Muscle layer of duodenum (tissue), 2 donors: ENCODE measurements around the gene RPS19BP1.

ENCODE experiments used
- H3K27ac ChIP-seq: one replicate; pipeline ENCODE4 v1.7.0; 2013; ENCODE audit warnings: mild to moderate bottlenecking, low read length
- H3K27me3 ChIP-seq: one replicate; pipeline ENCODE4 v1.7.0; 2013; ENCODE audit warnings: low read depth, mild to moderate bottlenecking, control low read depth, low read length
- H3K36me3 ChIP-seq, 2 donors: one replicate each; pipeline ENCODE4 v1.7.0; 2013; ENCODE audit warnings: low read length in 2 of 2, control low read depth in 1 of 2, mild to moderate bottlenecking in 1 of 2; ENCODE audit not compliant: insufficient read depth in 2 of 2, control insufficient read depth in 1 of 2
- H3K4me1 ChIP-seq, 2 donors: one replicate each; pipeline ENCODE4 v1.7.0; 2013; ENCODE audit warnings: low read length in 2 of 2, mild to moderate bottlenecking in 2 of 2, control low read depth in 1 of 2, moderate library complexity in 1 of 2; ENCODE audit not compliant: insufficient read depth in 2 of 2, control insufficient read depth in 1 of 2
- H3K4me3 ChIP-seq, 2 donors: one replicate each; pipeline ENCODE4 v1.7.0; 2013; ENCODE audit warnings: low read length in 2 of 2, low read depth in 1 of 2, mild to moderate bottlenecking in 1 of 2
- H3K9me3 ChIP-seq, 2 donors: one replicate each; pipeline ENCODE4 v1.7.0; 2013; ENCODE audit warnings: low read length in 2 of 2, control low read depth in 1 of 2, mild to moderate bottlenecking in 1 of 2; ENCODE audit not compliant: control insufficient read depth in 1 of 2
- donor health status: healthy.

The RPS19BP1 gene

DNA sequence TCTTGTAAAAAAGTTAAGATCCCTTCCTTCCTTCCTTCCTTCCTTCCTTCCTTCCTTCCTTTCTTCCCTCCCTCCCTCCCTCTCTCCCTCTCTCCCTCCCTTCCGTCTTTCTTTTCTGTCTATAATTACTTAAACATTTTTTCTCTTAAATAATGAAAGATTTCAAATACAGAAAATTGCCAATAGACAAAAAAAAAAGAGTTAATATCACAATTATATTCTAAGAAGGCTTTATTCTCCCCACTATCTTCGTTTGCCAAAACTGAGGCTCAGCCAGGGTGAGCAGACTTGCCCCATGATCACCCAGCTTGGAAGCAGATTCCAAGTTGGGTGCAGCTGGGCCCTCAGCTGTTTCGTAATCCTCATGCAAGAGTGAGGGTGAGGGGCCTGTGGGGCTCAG lies 37.7 kb upstream of the RPS19BP1 start:
- no peaks in the 10 kb centered on the region for H3K36me3 ChIP-seq
- no peak overlapping the region for H3K27ac ChIP-seq
- H3K4me1 ChIP-seq: no peaks in the 10 kb centered on the region
- H3K9me3 ChIP-seq: no peaks in the 10 kb centered on the region
- peaks cover 6% of the 10 kb centered on the region for H3K27me3 ChIP-seq
- H3K4me3 ChIP-seq: no peak overlapping the region

DNA sequence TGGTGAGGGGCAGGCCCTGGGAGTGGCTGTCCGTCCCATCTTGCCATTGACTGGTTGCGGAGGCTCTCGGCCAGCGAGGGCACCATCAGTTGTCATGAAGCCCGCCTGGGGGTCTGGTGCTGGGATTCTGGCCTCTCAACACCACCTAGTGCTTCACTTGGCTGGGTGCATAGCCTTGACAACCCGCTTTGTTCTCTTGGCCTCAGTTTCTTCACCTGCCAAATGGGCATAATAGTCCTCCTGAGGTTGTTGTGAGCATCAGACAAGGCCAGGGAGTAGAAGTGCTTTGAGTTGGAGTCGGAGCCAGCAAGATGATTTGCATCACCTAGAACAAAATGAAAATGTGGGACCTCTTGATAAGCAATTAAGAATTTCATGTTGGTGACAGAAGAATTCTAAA lies 36.5 kb upstream of the RPS19BP1 start:
- Histone ChIP-seq H3K27ac (no peak overlapping the region), H3K27me3 (peaks cover 6% of the 10 kb centered on the region), H3K4me3 (no peak overlapping the region), H3K4me1 (no peaks in the 10 kb centered on the region), H3K9me3 (no peaks in the 10 kb centered on the region), H3K36me3 (no peaks in the 10 kb centered on the region)

DNA sequence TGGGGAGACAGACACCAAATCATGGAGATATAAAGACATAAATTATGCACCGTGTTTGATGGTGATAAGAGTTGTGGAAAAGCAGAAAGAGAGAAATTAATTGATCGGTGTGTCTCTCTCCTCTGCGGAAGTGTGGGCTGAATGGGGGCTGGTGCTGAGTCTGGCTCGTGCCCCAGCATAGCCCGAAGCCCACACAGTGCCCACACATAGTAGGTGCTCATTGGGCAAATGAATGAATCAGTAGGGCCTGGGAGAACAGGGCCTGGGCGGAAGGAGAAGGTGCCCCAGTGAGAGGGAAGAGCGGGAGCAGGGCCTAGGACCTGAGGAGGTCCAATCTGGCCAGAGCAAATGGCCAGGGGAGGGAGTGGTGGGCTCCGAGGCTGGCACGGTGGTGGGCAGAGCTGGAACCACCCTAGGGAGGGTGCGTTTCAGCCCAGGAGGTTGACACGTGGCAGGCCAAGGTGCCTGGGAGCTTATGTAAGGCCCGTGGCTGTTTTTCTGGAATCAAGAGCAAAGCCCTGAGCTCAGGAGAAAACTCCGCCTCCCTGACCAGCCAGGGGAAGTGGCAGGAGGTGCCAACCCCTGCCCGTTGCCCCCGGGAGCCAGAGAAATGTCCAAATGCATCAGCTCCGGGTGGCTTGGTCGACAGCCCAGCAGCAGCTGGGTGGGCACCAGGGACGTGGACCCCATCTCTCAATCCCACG lies 35.9 kb upstream of the RPS19BP1 start:
- peaks cover 6% of the 10 kb centered on the region for H3K27me3 ChIP-seq
- H3K36me3 ChIP-seq: no peaks in the 10 kb centered on the region
- no peak overlapping the region for H3K4me3 ChIP-seq
- no peaks in the 10 kb centered on the region for H3K4me1 ChIP-seq
- H3K27ac ChIP-seq: no peak overlapping the region
- no peaks in the 10 kb centered on the region for H3K9me3 ChIP-seq

DNA sequence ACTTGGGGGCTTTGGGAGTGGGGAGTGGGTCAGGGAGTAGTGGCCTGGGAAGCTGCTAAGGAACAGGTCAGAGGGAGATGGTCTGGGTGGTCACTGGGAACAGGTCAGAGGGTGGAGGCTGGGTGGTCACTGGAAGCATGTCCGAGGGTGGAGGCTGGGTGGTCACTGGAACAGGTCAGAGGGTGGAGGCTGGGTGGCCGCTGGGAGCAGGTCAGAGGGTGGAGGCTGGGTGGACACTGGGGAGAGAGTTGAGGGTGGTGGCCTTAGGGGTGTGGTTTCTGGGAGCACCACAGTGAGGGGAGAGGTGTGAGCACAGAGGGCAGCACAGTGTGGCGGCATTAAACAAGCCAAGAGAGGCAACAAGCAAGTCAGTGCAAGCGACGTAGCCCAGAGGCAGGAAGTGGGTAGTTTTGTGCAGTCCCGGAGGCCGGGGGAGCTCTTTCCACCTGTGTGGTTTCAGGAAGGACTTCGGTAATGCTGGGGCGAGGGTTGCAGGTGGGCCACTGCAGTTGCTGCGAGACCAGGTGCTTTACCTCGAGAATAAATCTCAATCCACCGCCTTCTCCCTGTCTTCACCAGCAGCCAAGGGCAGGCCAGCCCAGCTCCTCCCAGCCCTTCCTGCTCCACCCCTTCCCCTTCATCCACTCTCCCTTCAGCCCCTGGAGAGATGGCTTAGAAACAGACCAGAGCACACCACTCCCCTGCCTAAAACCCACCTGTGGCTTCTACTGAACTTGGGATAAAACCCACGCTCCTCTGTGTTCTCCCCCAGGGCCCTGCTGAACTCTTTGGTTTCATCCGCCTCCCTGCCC lies 34.8 kb upstream of the RPS19BP1 start:
- no peaks in the 10 kb centered on the region for H3K9me3 ChIP-seq
- H3K4me1 ChIP-seq: no peaks in the 10 kb centered on the region
- H3K4me3 ChIP-seq: no peak overlapping the region
- H3K36me3 ChIP-seq: no peaks in the 10 kb centered on the region
- peaks cover 6% of the 10 kb centered on the region for H3K27me3 ChIP-seq
- H3K27ac ChIP-seq: no peak overlapping the region

DNA sequence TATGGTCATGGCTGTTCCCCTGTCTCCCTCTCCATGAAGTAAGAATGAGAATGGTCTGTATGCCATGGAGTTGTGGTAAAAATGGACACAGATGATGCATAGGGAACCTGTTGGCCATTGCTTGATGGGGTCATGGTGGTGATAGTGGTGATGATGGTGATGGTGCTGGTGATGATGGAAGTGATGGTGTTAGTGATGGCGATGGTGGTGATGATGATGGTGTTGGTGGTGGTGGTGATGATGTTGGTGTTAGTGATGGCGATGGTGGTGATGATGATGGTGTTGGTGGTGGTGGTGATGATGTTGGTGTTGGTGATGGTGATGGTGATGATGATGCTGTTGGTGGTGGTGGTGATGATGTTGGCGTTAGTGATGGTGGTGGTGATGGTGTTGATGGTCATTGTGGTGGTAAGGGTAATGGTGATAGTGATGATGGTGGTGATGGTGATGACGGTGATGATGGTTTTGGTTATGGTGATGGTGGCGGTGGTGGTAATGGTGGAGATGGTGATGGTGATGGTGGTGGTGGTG lies 32.9 kb upstream of the RPS19BP1 start:
- Histone ChIP-seq H3K4me3 (no peak overlapping the region), H3K9me3 (no peaks in the 10 kb centered on the region), H3K27ac (no peak overlapping the region), H3K4me1 (no peaks in the 10 kb centered on the region), H3K27me3 (peaks cover 3% of the 10 kb centered on the region), H3K36me3 (no peaks in the 10 kb centered on the region)

DNA sequence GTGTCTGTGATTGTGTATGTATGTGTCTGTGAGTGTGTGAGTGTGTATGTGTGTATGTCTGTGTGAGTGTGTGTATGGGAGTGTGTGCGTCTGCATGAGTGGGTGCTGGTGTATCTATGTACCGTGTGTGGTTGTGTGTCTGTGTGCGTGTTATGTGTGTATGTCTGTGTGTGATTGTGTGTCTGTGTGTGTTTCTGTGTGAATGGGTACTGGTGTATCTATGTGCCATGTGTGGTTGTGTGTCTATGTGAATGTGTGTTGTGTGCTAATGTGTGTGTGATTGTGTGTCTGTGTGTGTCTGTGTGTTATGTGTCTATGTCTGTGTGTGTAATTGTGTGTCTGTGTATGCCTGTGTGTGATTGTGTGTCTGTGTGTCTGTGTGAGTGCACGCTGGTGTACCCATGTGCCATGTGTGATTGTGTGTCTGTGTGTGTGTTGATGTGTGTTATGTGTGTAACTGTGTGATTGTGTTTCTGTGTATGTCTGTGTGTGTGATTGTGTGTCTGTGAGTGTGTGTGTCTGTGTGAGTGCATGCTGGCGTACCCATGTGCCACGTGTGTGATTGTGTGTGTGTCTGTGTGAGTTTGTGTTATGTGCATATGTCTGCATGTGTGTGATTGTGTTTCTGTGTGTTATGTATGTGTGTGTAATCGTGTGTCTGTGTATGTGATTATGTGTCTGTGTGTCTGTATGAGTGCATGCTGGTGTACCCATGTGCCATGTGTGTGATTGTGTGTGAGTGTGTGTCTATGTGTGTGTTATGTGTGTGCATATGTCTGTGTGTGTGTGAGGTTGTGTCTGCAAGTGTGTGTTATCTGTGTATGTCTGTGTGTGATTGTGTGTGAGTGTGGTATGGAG lies 31.3 kb upstream of the RPS19BP1 start:
- no peaks in the 10 kb centered on the region for H3K36me3 ChIP-seq
- peaks cover 15% of the 10 kb centered on the region for H3K27me3 ChIP-seq
- no peak overlapping the region for H3K4me3 ChIP-seq
- no peaks in the 10 kb centered on the region for H3K4me1 ChIP-seq
- H3K27ac ChIP-seq: no peak overlapping the region
- H3K9me3 ChIP-seq: no peaks in the 10 kb centered on the region

DNA sequence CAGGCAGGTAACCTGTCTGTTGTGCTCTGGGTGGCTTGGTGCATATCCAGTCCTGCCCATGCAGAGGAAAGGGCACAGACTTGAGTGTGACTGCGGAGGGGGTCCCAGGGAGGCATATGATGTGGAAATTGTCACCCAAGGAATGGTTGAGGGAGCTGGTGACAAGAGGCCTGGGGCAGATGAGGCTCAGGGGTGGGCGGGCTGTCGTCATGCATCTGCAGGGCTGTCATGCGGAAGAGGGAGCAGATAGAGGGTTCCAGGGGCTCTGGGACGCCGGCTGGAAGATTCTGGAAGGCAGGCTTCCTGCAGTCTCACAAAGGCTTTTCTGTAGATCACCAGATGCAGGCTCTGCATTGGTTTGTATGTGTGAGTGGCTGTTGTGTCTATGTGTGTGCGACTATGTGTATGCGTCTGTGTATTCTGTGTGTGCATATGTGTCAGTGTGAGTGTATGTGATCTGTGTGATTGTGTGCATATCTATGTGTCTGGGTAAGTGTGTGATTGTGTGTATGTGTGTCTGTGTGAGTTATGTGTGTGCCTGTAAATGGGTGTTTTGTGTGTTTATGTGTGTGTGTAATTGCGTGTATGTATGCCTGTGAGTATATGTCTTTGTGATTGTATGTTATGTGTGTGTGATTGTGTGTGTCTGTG lies 30.4 kb upstream of the RPS19BP1 start:
- Histone ChIP-seq H3K4me1 (peaks cover 0 to 7% of the 10 kb centered on the region in 2 donors), H3K36me3 (no peaks in the 10 kb centered on the region), H3K27ac (no peak overlapping the region), H3K27me3 (peaks cover 22% of the 10 kb centered on the region), H3K4me3 (no peak overlapping the region), H3K9me3 (no peaks in the 10 kb centered on the region)

DNA sequence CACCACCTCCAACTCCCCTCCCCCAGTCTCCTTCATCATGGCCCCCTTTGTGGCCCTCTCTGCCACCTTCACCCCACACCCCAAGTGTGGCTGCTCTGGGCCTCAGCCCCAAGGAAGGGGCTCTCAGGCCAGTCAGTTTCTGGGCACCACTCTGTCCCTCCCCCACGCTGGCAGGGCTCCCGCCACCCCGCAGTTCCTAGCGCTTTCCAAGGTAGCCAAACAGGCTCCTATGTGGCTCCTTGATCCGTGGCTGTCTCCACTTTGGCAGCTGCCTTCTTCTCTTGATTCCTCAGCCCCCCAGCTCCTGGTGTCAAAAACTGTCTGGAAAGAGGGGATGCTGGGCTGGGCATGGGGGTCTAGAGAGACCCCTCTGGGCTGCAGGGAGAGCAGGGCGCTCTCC lies 27.6 kb upstream of the RPS19BP1 start:
- no peaks in the 10 kb centered on the region for H3K36me3 ChIP-seq
- no peak overlapping the region for H3K4me3 ChIP-seq
- no peak overlapping the region for H3K27ac ChIP-seq
- no peaks in the 10 kb centered on the region for H3K9me3 ChIP-seq
- H3K27me3 ChIP-seq: peaks cover 31% of the 10 kb centered on the region
- H3K4me1 ChIP-seq: peaks cover 0 to 7% of the 10 kb centered on the region in 2 donors

DNA sequence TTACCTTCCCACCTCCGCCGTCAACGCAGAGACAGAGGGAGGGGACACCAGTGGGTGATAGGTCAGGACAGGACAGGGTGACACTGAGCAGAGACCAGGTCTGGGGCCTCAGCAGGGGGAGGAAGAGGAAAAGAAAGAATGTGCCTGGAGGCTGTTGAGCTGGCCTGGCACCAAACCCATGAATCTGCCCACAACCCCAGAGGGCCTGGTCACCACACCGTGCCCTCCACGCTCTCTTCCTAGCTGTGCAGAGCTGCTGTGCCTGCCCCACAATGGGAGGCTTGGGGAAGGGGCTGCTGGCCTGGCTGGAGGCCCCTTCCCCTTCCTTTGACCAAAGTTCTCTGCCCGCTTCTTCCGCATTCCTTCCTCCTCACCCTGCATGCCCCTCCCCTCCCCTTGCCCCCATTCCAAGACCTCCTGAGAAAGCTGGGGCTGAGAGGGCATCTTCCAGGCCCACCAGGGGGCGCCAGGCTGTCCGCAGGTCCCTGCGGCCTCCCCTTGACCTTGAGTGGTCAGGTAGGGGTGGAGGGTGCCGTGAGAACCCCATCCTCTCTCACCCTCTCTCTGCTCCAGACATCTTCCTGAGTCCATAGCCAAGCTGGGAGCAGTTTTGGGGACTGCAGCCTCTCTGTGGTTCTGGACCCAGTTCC lies 27.0 kb upstream of the RPS19BP1 start:
- Histone ChIP-seq H3K36me3 (no peaks in the 10 kb centered on the region), H3K27me3 (peaks cover 31% of the 10 kb centered on the region), H3K4me1 (peaks cover 0 to 7% of the 10 kb centered on the region in 2 donors), H3K4me3 (no peak overlapping the region), H3K9me3 (no peaks in the 10 kb centered on the region), H3K27ac (no peak overlapping the region)

DNA sequence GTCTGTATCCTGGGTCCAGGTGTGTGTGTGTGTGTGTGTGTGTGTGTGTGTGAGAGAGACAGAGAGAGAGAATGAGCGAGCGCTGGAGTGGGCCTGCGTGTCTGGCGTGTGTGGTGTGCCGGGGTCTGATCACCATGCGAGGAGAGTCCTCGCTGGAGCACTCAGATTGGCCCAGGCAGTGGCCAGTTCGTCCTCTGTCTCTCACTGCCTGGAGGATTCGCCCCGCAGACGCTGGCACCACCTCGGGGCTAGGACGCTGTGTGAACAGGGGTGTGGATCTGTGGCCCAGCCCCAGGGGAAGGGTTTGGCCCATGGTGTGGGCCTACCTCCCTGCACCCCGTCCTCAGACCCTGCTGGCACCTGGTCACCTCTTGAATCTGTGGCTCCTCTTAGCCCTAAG lies 26.4 kb upstream of the RPS19BP1 start:
- no peak overlapping the region for H3K27ac ChIP-seq
- no peaks in the 10 kb centered on the region for H3K36me3 ChIP-seq
- peaks cover 31% of the 10 kb centered on the region for H3K27me3 ChIP-seq
- no peak overlapping the region for H3K4me3 ChIP-seq
- H3K4me1 ChIP-seq: peaks cover 0 to 7% of the 10 kb centered on the region in 2 donors
- no peaks in the 10 kb centered on the region for H3K9me3 ChIP-seq
